Hippocampal formation (tissue), 2 donors: ENCODE measurements around the gene PRSS53.

Source experiments
- DNase-seq, 2 donors: peaks; one replicate each; lab custom pipeline; 2025; lab: John Stamatoyannopoulos, UW

PRSS53 gene

DNA sequence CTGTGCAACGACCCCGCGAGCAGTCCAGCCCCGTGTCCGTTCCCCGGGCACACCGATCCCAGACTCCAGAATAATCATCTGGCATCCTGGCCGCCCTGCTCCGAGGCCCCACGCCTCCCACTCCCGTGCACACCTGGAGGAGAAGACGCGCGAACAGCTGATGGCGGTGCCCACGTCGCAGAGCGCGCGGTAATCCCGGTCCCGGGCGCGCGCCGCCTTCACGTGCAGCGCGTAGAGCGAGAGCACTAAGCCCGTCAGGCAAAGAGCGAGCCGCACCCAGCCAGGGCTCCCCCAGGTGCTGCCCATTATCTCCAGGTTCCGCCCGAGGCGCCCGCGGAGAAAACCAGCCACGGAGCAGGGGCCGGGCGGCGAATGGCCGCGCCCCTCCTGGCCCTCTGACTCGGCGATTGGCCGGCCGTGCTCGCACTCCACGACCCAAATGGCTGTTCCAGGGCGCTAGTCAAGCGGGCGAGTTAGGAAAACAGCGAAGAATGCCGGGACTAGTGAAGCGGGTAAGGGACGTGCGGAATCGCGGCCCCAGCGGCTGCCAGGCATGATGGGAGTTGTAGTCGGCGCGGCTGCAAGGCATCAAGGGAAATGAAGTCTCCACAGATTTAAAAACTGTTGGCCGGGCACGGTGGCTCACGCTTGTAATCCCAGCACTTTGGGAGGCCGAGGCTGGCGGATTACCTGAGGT is 5.8 kb upstream of the PRSS53 start, which contains the start of gene VKORC1:
VKORC1 (minus strand) TSS at position 374 of the 697 bp plus-strand sequence; CDS start at position 306, 68 bp downstream.
- DNase-seq: peak; percentile 86 to 97

- no peak for DNase-seq
These were observed 5.3 kb upstream of the PRSS53 start for GRCh38 chr16:31094088-31094423.

- peak in 1 of 2 donors; percentile 59 for DNase-seq
These were observed 4.5 kb upstream of the PRSS53 start for GRCh38 chr16:31093132-31093703.

DNA sequence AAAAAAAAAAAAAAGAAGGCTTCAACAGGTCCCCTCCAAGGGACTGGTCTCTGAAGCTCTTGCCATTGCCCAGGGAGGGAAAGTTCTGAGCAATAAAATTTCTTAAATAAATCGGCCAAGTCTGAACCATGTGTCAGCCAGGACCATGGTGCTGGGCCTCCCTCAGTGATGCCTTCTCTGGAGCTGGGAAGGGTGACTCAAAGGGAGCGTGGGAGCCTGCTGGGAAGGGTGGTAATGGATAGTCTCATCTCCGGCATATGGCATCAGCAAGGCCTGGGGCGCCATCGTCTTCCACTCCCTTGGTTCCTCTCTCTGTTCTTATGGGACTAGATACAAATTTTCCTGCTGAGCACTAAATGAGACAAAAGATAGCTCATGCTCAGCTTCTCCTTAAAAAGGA is 3.6 kb upstream of the PRSS53 start:
- no peak for DNase-seq

- no peak for DNase-seq
These were observed 1.8 kb upstream of the PRSS53 start for GRCh38 chr16:31090540-31090939.

DNA sequence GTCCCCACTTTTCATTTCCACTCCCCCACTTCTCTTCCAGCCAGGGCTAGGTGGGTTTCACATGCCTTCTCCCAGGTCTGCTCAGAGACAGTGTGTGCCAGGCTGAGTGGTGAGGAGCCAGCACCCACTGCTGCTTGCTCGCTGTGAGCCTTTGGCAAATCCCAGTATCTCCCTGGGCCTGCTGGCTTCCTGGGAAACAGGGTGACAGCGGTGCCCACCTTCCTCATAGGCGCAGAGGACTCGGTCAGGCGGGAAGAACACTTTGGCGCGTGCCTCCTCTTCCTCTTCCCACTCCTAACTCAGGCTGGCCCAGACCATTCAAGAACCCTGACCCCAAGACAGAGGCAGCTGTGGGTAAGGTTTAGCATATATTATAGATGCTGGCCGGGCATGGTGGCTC is 456 bp upstream of the PRSS53 start:
- no peak for DNase-seq

GRCh38 chr16:31087971-31088370 is 772 bp downstream of the PRSS53 start:
- DNase-seq: no peak

DNA sequence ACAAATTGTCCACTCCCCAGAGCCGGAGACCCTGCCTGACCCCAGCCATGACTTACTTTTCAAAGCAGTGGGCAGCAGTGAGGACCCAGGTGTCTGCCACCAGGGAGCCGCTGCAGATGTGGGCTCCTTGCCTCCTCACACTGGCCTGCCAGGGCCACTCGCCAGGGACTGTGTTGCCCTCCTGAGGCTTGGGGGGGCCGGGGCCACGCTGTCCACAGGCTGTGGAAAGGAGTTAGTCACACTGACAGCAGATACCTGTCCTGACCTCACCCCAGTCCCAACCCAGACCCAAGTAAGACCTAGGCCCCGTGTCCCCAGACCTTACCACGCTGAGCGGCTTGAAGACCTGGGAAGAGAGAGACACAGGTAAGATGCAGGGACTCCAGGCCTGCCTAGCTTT is 1.3 kb downstream of the PRSS53 start:
- no peak for DNase-seq

GRCh38 chr16:31086629-31086906 is 2.2 kb downstream of the PRSS53 start:
- DNase-seq: no peak

GRCh38 chr16:31085873-31086628 is 2.7 kb downstream of the PRSS53 start:
- no peak for DNase-seq

DNA sequence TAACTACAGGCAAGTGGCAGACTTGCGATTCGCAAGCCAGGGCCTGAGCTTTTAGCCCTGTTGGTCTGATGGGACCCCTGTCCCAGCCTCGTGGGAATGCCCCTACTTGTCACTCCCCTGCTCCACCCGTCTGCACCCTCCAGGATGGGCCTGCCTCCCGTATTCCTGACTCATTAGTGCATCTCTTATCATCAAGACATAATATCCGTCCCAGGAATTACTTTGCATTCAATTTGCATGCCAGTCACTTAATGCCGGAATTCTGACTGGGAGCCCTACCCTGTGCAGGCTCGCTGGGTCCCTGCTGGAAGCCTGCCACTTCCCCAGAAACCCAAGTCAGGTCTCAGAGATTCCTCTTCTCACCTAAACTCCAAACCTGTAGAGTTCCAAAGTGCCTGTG is 3.3 kb downstream of the PRSS53 start:
- no peak for DNase-seq

- no peak for DNase-seq
These were observed 4.0 kb downstream of the PRSS53 start for GRCh38 chr16:31084584-31085302.

GRCh38 chr16:31083981-31084380 is 4.8 kb downstream of the PRSS53 start:
- DNase-seq: no peak

- DNase-seq: no peak
These were observed 5.2 kb downstream of the PRSS53 start for GRCh38 chr16:31083556-31083955.

GRCh38 chr16:31083081-31083480 is 5.7 kb downstream of the PRSS53 start:
- DNase-seq: no peak

- no peak for DNase-seq
These were observed 6.2 kb downstream of the PRSS53 start for GRCh38 chr16:31082368-31083045.

- no peak for DNase-seq
These were observed 7.1 kb downstream of the PRSS53 start for GRCh38 chr16:31081428-31082351.

DNA sequence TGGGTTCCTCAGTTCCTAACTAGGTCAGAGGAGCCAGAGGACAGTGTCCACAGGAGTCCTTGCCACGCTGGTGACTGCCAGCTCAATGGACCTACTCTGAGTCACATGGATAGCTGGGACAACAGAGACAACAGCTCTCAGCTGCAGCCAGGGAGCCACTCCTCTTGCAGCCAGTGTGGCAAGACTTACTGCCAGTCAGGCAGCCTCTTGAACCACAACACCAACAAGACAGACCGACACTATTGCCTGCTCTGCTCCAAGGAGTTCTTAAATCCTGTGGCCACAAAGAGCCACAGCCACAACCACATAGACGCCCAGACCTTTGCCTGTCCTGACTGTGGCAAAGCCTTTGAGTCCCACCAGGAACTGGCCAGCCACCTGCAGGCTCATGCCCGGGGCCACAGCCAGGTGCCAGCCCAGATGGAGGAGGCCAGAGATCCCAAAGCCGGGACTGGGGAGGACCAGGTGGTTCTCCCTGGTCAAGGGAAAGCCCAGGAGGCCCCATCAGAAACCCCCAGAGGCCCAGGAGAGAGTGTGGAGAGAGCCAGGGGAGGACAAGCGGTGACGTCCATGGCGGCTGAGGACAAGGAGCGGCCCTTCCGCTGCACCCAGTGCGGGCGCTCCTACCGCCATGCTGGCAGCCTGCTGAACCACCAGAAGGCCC is 7.9 kb downstream of the PRSS53 start:
- no peak for DNase-seq

DNA sequence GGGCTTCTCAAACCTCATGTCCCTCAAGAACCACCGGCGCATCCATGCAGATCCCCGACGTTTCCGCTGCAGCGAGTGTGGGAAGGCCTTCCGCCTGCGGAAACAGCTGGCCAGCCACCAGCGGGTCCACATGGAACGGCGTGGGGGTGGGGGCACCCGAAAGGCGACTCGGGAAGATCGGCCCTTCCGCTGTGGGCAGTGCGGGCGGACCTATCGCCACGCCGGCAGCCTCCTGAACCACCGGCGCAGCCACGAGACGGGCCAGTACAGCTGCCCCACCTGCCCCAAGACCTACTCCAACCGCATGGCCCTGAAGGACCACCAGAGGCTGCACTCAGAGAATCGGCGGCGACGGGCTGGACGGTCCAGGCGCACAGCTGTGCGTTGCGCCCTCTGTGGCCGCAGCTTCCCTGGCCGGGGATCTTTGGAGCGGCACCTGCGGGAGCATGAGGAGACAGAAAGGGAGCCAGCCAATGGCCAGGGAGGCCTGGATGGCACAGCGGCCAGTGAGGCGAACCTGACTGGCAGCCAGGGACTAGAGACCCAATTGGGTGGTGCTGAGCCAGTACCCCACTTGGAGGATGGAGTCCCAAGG is 8.6 kb downstream of the PRSS53 start:
- no peak for DNase-seq

GRCh38 chr16:31079342-31079944 is 9.3 kb downstream of the PRSS53 start:
- no peak for DNase-seq
